ENCODE results near the gene UBE3D. TPM values are rescaled to one million over a fixed set of nuclear protein-coding genes. Genes with fewer than 3 reads are reported as not detected.
"Not testable (repeated sequence)": the region's sequence is repeated elsewhere in the genome, so short reads cannot be mapped to it uniquely, and the experiment has no call there.

UBE3D gene
- polyA plus RNA-seq, 3 donors: 8.0 to 10.3 (median 9.2) TPM

- DNase-seq (ENCODE audit: low read depth in 3 of 3, low spot score in 2 of 3): no peak
These were observed 86.0 kb downstream of the UBE3D start for GRCh38 chr6:82979657-82980056.

- no peak for DNase-seq (ENCODE audit: low read depth in 3 of 3, low spot score in 2 of 3)
These were observed 87.2 kb downstream of the UBE3D start for GRCh38 chr6:82978362-82978945.

DNA sequence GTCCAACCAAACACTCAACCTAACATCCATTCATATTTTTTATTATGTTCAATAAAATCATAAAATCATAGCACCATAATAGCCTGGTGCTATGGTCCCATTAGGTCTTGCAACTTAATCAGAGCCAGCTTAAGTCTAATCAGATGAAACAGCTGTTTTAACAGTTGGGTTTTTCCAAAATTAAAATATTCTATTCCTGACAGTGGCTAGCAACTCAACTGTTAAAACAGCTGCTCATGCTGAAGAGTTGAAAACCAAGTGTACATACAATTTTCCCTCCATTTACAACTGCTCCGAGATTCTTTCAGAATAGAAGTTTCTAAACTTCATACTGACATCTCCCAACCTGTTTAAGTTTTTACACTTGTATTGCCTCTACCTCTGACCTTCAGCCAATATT, 89.5 kb downstream of the UBE3D start:
- no peak for DNase-seq (ENCODE audit: low read depth in 3 of 3, low spot score in 2 of 3)

- DNase-seq (ENCODE audit: low read depth in 3 of 3, low spot score in 2 of 3): no peak
These were observed 93.7 kb downstream of the UBE3D start for GRCh38 chr6:82971877-82972460.

GRCh38 chr6:82970839-82971238, 94.8 kb downstream of the UBE3D start:
- DNase-seq (ENCODE audit: low read depth in 3 of 3, low spot score in 2 of 3): no peak

DNA sequence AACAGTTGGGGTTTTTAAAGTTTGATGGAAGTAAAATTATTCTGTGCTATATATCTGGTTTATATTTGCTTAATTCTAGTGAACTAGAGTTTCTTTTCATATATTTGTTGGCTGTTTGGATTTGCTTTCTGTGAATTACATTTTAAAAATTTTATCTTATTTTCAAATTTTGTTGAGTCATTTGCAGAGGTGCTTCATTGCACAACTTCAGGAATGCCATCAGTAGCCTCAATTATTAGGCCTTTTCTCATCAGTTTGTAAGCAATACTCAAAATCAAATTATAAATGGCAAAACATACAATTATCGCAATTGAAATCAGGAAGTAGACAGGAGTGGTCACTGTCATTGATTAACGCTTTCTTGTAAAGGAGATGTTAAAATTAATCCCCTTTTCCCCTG, 96.9 kb downstream of the UBE3D start:
- no peak for DNase-seq (ENCODE audit: low read depth in 3 of 3, low spot score in 2 of 3)

DNA sequence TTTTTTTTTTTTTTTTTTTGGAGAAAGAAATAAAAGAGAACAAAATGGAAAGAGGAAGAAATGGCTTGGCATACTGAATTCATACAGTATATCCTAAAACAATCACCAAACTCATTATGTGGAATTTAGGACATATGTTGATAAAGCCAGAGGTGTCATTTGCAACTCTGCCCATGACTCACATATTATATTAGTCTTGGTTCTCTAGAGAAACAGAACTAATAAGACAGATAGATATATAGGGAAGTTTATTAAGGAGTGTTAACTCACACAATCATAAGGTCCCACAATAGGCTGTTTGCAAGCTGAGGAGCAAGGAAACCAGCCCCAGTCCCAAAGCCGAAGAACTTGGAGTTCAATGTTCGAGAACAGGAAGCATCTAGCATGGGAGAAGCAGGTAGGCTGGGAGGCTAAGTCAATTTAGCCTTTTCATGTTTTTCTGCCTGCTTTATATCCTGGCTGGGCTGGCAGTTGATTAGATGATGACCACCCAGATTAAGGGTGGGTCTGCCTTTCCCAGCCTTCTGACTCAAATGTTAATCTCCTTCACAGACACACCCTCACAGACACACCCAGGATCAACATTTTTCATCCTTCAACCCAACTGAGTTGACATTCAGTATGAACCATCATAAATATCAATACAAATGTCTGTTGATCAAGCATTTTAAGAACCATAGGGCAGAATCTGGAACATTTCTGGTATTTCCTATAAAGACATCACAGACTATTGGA, 102.3 kb downstream of the UBE3D start:
- no peak for DNase-seq (ENCODE audit: low read depth in 3 of 3, low spot score in 2 of 3)

GRCh38 chr6:82959385-82959941, 106.2 kb downstream of the UBE3D start:
- no peak for DNase-seq (ENCODE audit: low read depth in 3 of 3, low spot score in 2 of 3)

DNA sequence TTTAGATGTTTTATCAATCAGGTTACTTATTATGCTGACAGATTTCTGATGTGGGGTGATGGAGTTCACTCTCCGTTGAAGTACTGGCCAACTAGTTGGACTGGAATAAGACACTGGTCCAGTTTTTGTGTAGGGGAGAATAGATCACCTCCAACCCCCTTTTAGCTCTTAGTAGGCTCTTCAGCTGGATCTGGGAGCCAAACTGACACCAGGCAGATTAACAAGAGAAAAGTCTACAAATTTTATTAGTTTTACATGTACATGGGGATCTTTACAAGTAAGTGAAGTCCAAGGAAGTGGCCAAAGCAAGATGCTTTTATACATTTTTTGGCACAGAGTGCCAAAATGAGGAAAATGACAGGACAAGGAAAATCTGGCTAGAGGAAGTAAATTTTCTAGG, 107.1 kb downstream of the UBE3D start:
- DNase-seq (ENCODE audit: low read depth in 3 of 3, low spot score in 2 of 3): no peak

DNA sequence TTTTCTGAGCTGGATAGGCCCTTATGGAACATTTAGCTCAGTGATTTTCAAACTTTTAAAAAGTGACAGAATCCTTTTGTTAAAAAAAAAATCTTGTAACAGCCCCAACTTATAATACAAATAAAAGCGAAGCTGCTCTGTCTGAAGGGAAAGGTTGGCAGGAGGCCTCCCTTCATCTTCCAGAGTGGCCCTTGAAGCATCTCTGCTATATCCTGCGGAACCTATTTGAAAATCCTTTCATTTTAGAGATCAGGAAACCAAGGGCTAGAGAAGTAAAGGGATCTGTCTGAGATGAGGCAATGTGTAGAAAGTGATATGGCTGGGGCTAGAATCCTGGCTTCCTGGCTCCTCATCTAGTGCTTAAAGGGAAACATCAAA, 107.8 kb downstream of the UBE3D start:
- no peak for DNase-seq (ENCODE audit: low read depth in 3 of 3, low spot score in 2 of 3)

- peak; percentile 26 to 38 (median 29) for DNase-seq (ENCODE audit: low read depth in 3 of 3, low spot score in 2 of 3)
These were observed 108.3 kb downstream of the UBE3D start for GRCh38 chr6:82957171-82957867.

DNA sequence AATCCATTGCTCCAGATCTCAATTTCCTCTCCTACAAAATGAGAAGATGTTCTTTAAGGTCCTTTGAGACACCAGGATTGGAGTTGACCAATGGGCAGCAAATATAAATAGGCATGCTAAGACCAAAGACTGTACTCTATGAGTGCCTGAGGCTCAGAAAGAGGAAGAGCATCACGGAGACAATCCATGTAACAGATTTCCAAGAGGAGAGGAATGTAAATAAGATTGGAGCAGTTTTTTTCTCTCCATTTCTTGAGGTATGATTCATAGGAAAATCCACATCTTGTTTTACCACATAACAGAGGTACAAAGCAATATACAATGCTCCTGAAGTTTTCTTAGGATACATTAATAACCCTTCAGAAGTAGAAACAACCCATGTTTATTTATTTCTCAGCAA, 109.8 kb downstream of the UBE3D start:
- no peak for DNase-seq (ENCODE audit: low read depth in 3 of 3, low spot score in 2 of 3)

GRCh38 chr6:82954937-82955577, 110.6 kb downstream of the UBE3D start:
- no peak for DNase-seq (ENCODE audit: low read depth in 3 of 3, low spot score in 2 of 3)

DNA sequence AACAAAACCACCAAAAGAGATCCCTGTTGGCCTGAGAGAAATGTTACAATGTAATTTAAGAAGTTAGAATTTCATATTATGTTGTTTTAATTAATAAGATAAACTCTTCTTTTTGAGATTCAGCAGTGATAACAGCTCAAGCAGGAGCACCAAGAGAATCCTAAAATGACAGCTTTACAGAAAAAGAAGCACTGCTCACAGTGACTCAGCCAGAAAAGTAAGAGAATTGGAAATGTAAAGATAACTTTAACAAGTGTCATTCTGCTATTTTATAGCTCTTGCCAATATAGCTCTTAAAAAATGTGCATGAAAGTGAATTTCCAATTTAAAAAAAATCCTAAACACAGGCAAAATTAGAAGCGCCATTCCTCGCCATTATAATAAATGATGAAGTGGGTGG, 111.3 kb downstream of the UBE3D start:
- DNase-seq (ENCODE audit: low read depth in 3 of 3, low spot score in 2 of 3): no peak

GRCh38 chr6:82953871-82954270, 111.8 kb downstream of the UBE3D start:
- DNase-seq (ENCODE audit: low read depth in 3 of 3, low spot score in 2 of 3): no peak

DNA sequence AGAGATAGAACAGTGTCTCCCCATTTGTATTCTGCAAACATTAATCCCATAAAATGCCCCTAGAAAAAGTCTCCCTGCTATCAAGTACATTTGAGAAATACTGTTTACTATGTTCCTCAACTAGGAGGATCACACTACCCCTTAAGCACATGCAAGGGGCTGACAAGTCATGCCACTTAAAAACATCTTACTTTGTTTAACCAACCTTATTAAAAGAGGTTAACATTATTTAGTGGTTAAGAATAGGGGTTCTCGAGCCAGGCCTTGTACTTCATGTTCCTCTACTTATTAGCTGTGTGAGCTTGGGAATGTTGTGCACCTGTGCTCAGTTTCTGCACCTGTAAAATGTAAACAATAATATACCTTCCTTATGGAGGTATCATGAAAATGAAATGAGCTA, 113.7 kb downstream of the UBE3D start:
- DNase-seq (ENCODE audit: low read depth in 3 of 3, low spot score in 2 of 3): no peak

- no peak for DNase-seq (ENCODE audit: low read depth in 3 of 3, low spot score in 2 of 3)
These were observed 114.3 kb downstream of the UBE3D start for GRCh38 chr6:82951389-82951788.

GRCh38 chr6:82930915-82931314, 134.7 kb downstream of the UBE3D start:
- DNase-seq (ENCODE audit: low read depth in 3 of 3, low spot score in 2 of 3): not testable (repeated sequence)

DNA sequence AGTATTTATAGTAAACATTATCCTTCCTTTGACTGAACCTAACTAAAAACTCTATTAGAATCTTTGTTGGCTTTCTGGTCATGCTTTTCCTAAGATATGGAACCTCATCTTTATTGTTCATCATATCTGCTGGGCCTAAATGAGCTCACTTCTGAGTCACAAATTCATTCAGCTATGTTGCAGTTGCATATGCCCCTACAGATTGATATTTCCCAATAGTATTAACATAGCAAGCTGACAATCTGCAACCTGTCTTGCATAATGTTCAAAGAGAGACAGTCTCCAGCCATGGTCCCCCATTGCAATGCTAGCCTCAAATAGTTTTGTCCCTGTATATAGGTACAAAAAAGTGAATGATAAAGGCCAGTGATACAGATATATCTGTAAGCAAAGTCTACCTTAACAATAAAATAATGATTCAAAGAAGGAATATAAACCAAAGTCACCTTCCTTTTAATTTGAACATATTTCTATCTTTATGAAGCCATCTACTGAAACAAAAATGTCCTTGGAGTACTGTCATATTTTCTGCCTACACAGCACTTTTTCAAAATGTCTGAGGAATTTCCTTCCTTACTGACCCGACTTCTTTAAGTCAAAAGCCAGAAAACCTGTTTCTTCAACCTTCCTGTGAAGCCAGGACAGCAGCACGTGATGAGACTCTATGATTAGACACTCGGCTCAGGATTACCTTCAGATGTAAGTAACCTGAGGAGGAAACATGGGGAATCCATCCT, 140.7 kb downstream of the UBE3D start:
- DNase-seq (ENCODE audit: low read depth in 3 of 3, low spot score in 2 of 3): no peak

DNA sequence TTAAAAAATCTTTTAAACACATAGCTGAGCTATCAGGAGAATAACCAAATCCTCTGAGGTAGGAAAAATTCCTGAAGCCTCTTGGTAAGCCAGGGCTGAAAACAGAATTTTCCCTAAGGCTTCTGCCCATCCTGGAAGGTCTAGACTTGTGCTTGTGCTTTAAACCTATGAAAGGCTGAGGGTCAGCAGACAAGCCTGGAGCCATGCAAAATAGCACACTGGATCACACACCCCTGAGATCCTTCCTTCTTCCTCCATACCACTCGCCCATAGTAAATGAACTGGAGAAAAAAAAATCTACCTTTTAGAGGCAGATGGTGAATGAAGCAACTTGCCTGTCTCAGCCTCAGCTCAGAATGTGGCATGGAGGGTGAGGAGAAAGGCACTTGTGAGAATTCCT, 144.4 kb downstream of the UBE3D start:
- no peak for DNase-seq (ENCODE audit: low read depth in 3 of 3, low spot score in 2 of 3)

All from right renal cortex interstitium (tissue), 3 donors.